Measurements from ENCODE around the gene LEKR1.

Gene LEKR1

GRCh38 chr3:156987946-156988345 lies 161.8 kb downstream of the LEKR1 start:
- DNase-seq = no peak

- no peak for DNase-seq
Measured at GRCh38 chr3:156997351-156997750, 171.2 kb downstream of the LEKR1 start.

GRCh38 chr3:157001221-157001957 lies 175.2 kb downstream of the LEKR1 start:
- DNase-seq = no peak

- DNase-seq = no peak
Measured at GRCh38 chr3:157021679-157022078, 195.5 kb downstream of the LEKR1 start.

GRCh38 chr3:157023226-157023625 lies 197.1 kb downstream of the LEKR1 start:
- no peak for DNase-seq

GRCh38 chr3:157026091-157026490 lies 199.9 kb downstream of the LEKR1 start:
- DNase-seq = no peak

- DNase-seq = no peak
Measured at GRCh38 chr3:157027861-157028745, 201.9 kb downstream of the LEKR1 start.

- DNase-seq = no peak
Measured at GRCh38 chr3:157029365-157029790, 203.2 kb downstream of the LEKR1 start.

GRCh38 chr3:157030712-157031111 lies 204.6 kb downstream of the LEKR1 start:
- no peak for DNase-seq

GRCh38 chr3:157033001-157033400 lies 206.8 kb downstream of the LEKR1 start:
- no peak for DNase-seq

GRCh38 chr3:157040456-157040855 lies 214.3 kb downstream of the LEKR1 start:
- no peak for DNase-seq

GRCh38 chr3:157042226-157042625 lies 216.1 kb downstream of the LEKR1 start:
- DNase-seq = no peak

GRCh38 chr3:157043771-157044170 lies 217.6 kb downstream of the LEKR1 start:
- no peak for DNase-seq

GRCh38 chr3:157045238-157045850 lies 219.2 kb downstream of the LEKR1 start:
- no peak for DNase-seq

- DNase-seq = no peak
Measured at GRCh38 chr3:157046520-157046919, 220.4 kb downstream of the LEKR1 start.

- no peak for DNase-seq
Measured at GRCh38 chr3:157051055-157051454, 224.9 kb downstream of the LEKR1 start.

- no peak for DNase-seq
Measured at GRCh38 chr3:157051591-157051990, 225.4 kb downstream of the LEKR1 start.

- no peak for DNase-seq
Measured at GRCh38 chr3:157056035-157056434, 229.9 kb downstream of the LEKR1 start.

- no peak for DNase-seq
Measured at GRCh38 chr3:157058392-157059071, 232.4 kb downstream of the LEKR1 start.

GRCh38 chr3:157059181-157059580 lies 233.0 kb downstream of the LEKR1 start:
- DNase-seq = no peak

GRCh38 chr3:157059661-157060060 lies 233.5 kb downstream of the LEKR1 start:
- no peak for DNase-seq

GRCh38 chr3:157061265-157061664 lies 235.1 kb downstream of the LEKR1 start:
- DNase-seq = no peak

- DNase-seq = no peak
Measured at GRCh38 chr3:157063469-157063868, 237.3 kb downstream of the LEKR1 start.
